Measurements from ENCODE around the gene CYTH4.

CYTH4 gene

DNA sequence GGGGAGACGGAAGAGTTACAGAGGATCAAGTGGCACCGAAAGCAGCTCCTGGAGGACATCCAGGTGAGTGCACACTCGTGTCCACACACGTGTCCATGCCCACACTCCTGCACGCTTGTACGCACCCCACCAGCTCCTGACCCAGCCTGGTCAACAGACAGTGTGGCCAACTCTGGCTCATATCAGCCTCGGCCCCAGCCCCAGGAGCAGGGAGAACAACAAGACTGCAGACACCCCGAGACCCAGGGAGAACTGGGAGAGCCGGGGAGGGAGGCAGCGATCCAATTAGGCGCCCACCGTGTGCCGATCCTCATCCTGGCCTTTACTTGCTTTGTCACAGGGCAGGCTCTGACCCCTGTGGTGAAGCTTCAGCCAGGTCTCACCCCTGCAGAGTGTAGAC is 10.3 kb downstream of the CYTH4 start:
- no peak for DNase-seq

DNA sequence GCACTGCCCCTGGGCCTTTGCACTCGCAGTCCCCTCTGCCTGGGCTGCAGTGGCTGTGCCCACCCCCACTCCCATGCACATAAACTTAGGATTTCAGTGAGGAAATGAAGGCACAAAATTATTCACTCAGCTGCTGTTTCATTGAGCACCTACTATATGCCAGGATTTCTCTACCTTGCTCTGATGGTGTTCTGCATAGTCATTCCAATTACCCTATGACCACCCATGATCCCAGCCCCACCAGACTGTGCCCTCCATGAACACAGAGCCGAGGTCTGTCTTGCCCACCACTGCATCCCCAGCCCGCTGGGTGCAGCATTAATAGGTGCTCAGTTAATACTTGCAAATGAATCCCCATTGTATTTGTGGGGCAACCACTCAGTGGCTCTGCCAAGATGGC is 10.9 kb downstream of the CYTH4 start:
- no peak for DNase-seq

DNA sequence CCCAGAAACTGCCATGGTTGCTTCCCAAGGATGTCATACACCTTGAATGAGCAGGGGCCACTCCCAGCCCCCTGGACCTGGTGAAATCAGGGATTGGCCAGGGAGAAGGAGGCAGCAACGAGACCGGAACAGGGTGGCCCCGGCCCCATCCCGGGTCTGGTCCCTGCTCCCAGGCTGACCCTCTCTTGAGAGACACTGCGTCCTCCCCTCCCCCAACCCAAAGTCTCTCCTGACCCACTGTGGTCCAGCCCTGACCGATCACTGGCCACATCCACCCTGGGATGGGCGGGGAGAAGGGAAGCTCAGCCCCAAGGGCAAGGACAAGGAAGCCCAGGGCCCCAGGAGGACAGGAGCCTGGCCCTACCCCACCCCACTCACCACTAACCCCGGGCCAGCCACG is 12.4 kb downstream of the CYTH4 start:
- DNase-seq: no peak

DNA sequence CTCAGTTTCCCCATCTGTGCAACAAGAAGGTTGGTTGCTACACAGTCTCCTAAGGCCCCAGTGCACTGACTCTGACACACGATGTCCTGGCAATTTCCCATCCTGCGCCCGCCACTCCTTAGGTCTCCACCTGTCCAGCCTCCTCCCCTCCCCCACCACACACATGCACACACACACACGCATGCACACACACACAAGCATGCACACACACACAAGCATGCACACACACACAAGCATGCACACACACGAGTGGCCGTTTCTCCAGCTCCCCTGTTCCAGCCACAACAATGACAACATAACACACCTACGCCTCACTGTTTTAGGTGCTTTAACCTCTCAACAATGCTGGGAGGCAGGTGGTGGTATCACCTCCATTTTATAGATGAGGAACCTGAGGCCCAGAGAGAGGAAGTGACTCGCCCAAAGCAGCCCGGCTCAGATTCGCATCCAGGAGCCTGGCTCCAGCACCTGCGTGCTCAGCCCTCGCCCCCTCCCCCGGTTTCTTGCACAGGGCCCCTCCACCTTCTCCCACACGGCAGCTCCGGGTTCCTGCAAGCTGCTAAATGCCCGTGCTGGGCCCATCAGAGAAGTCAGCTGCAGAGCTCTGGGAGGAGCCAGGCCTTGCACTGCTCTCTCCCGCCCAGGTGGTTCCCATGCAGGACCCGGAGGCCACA is 13.0 kb downstream of the CYTH4 start:
- no peak for DNase-seq

DNA sequence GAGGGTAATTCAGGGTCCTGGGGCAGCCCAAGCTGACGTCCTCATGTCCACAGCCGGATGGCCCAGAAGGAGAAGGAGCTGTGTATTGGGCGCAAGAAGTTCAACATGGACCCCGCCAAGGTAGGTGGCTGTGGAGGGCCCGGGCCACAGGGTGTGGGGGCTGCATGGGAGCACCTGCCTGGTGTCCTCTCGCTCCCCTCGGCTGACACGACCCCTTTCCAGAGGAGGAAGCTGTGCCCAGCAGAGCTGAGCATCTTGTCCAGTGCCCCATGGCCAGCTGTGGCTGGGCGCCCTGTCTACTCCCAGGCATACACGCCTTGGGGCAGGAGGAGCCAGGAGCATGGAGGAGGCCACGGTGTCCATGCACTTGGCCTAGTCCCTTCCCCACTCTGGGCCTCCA is 13.6 kb downstream of the CYTH4 start:
- no peak for DNase-seq

DNA sequence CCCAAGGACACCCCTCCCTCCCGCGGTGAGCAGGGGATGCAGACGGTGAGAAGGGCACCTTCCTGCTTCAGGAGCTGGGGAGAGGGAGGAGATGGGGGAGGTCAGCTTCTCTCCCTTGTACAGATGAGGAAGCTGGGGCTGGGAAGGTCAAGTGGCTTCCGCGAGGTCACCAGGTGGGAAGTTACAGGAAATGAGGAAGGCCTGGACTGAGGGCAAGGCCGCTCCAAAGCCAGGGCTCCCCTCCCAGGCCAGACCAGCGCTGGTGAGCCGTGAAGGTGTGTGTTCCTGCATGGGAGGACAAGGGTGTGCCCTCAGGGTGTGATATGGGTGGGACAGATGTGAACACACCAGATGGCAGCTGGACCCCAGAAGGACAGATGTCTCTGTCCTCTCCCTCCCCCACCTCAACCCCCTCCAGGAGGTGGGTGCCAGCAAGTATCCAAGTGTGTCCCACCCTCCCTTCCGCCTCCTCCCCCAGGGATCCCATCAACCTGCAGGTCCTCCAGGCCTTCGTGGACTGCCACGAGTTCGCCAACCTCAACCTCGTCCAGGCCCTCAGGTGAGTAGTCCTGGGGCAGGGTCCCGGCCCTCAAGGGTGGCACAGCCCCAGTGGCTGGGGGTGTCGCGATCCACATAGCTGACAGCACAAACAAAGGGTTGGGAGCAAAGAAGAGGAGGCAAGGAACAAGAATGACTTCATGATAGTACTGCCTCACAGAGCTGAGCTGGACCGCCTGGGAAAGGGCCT is 16.6 kb downstream of the CYTH4 start:
- no peak for DNase-seq

DNA sequence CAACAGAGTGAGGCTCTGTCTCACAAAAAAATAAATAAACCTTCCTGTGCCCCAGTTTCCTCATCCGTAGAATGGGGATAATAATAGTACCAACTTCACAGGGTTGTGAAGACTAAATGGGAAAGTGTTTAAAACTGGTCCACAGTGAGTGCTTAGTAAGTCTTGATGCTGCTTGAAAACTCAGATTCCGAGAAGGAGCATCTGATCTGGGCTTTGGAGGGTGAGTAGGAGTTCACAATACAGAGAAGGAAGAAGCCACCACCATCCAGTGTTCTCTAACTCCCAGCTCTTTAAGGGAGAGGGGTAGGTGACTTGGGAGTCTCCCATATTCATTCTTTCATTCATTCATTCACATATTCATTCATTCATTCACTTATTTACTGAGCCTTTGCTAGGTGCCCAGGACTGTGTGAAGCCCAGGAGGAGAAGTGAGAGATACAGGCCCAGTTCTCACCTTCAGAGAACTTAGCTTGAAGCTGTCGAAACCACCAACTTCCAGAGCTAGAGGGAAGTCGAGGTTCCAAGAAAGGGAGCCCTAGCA is 17.7 kb downstream of the CYTH4 start:
- DNase-seq: no peak

DNA sequence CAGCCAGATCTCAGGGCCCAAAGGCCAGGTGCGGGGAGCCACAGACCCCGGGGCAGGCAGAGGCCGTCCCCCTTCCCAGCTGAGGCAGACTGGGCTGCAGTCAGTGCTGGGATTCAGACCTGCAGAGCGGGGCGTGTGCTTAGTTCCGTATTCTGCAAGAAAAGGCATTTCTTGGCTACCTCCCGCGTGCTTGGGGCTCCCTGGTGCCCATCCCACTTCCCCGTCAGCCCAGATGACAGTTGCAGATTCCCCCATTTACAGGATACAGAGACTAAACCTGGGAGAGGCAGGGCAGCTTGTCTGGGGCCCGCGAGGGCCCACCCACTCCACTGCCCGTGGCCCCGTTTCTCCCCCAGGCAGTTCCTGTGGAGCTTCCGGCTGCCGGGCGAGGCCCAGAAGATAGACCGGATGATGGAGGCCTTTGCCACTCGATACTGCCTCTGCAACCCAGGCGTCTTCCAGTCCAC is 18.3 kb downstream of the CYTH4 start:
- no peak for DNase-seq

DNA sequence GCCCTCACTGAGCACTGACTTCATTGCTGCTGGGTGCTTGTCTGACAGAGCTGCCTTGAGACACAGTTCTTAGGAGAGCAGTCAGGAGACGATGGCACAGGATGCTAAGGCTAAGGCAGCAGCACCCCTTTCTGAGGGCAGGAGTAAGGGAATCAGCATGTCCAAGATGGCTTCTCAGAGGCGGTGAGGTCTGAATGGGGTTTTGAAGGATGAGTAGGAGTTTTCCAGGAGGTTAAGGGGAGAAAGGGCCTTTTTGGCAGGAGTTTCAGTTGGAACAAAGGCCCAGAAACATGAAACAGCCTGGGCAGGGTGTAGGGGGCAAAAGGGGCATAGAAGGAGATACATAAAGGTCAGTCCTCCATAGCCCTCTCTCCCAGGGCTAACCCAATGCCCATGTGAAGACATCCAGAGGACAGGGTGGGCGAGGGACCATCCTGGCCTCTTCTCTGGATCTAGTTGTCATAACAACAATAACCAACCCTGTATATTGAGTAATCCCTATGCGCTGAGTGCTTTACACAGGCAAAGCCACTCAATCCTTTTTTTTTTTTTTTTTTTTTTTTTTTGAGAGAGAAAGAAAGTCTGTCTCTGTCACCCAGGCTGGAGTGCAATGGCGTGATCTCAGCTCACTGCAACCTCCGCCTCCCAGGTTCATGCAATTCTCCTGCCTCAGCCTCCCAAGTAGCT is 19.0 kb downstream of the CYTH4 start:
- no peak for DNase-seq

DNA sequence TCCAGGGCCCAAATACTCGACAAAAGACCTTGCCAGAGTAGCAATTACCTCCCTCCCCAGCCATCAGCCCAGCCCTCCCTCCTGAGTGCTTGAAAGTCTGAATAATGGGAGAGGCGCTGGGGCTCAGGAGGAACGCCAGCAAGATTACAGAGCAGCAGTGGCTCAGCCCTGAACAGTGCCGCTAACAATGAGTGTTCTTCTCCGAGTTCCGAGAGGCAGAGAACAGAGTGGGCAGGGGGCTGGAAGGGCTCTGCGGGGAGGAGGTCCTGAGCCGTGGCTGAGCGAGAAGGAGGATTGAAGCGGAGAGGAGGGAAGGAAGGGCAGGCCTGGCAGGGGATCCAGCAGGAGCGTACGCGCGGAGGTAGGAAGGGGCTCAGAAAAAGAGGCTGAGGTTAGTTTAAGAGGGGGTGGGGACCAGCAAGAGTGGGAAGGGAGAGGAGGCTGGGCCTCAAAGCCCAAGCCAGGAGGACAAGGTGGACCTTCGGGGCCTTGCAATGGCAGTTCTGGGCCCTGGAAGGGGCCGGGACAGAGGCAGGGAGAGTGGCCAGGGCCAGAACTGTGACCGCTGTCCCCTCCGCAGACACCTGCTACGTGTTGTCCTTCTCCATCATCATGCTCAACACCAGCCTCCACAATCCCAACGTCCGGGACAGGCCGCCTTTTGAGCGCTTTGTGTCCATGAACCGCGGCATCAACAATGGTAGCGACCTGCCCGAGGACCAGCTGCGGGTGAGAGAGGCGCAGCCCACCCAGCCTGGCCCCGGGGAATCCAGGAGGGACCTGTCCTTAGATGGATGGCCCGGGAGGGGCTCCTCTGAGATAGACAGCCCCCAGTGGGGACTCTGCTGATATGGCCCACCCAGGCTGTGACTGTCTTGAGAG is 20.6 kb downstream of the CYTH4 start:
- no peak for DNase-seq

DNA sequence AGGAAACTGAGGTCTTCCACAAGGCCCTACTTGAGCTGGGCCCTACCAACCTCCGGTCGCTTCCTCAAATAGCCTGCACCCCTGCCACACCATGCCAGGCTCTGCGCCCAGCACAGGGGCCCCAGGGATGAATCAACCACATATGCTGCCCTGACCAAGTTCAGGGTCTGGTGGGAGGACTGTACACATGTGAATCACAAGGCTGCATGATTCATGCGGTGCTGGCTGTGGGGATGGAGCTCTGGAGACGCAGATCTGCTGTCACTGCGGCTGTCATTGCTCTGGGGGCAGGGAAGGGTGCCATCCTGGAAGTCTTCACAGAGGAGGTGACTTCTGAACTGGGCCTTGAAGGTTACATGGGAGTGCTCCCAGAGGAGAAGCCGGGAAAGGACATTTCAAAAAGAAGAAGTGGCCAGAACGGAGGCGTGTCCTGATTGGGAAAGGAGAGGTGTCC is 21.5 kb downstream of the CYTH4 start:
- DNase-seq: no peak

DNA sequence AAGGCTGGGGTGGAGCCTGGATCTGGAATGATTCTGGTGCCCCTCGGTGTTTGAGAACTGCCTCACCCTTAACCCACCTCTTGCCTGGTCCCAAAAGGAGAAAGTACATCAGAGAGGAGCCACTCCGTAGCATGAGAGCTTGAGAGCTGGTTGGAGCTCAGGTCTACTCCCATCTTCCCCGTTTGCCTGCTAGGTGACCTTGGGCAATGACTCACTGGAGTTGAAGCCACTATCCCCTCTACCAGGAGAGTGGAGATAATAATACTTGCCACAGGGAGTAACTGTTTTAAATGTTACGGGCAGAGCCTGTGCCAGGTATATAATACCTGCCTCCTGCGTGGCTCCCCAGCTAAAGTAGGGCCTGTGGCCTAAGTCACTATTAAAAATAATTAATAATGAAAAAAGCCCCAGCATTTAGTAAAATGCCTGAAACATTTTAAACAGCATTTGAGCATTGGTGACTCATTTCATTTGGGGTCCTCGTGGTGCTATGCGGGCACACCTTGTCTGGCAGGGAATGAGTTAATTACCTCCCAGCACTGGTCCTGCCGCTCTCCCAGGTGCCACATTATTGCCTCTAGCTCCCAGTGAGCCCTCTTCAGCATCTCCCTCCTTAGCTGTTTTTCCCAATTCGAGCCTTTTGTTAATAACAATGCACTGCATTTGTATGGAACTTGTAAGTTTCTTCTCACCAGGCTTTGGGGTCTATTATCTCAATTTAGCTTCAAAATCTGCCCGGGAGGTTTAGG is 22.5 kb downstream of the CYTH4 start:
- DNase-seq: no peak

DNA sequence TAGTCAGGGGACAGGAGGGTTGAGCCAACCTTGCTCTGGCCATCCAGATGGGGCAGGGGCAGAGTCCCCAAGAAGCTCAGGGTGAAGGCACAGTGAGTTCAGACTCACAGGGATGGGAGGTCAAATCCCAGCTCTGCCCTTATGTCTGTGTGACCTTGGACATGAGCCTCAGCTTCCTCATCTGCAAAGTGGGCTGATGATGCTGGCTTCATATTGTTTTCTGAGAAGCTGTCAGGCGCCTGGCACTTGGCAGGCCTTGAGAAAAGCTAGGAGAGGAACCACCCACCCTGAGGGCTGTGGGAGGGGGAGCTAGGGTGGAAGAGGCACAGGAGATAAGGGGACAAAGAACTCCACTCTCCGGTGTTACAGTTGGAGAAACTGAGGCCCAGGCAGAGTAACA is 23.6 kb downstream of the CYTH4 start:
- DNase-seq: no peak

DNA sequence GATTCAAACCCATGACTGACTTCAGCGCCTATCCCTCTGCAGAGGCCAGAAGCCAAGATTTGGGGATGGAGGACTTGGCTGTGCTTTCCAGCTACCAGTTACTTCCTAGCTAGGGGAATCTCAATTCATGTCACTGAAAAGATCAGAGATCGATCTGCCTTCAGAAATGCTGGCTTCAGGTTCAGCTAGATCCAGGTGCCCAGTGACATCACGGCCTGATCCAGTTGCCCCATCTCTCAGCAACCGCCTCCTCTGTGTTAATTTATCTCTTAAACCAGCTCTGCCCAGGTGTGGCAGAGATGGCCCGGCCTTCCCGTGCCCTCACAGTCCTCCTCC is 24.2 kb downstream of the CYTH4 start:
- DNase-seq: no peak

DNA sequence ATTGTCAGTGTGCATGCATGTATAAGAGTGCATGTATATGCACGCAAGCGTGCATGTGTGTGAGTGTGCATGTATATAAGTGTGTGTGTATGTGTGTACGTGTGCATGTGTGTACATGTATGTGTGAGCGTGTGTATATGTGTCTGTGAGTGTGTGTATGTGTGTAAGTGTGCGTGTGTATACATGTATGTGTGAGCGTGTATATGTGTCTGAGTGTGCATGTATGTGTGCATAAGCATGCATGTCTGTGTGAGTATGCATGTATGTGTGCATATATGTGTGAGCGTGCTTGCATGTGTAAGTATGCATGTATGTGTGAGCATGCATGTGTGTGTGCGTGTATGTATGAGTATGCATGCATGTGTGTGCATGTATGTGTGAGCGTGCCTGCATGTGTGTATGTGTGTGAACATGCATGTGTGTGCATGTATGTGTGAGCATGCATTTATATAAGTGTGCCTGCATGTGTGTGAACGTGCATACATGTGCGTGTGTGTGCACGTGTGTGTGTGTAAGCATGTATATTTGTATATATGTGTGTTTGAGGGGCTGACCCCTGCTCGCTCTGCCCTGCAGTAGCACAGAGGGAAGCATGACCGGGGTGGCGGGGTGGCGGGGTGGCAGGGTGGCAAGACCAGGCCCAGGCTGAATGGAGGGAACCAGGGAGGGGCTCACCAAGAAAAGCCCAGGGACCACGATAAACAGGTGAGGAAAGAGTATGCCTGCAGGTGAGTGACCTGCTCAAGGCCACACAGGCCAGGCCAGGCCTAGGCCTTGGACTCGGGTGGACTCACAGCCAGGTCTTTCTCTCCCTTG is 26.3 kb downstream of the CYTH4 start:
- no peak for DNase-seq

DNA sequence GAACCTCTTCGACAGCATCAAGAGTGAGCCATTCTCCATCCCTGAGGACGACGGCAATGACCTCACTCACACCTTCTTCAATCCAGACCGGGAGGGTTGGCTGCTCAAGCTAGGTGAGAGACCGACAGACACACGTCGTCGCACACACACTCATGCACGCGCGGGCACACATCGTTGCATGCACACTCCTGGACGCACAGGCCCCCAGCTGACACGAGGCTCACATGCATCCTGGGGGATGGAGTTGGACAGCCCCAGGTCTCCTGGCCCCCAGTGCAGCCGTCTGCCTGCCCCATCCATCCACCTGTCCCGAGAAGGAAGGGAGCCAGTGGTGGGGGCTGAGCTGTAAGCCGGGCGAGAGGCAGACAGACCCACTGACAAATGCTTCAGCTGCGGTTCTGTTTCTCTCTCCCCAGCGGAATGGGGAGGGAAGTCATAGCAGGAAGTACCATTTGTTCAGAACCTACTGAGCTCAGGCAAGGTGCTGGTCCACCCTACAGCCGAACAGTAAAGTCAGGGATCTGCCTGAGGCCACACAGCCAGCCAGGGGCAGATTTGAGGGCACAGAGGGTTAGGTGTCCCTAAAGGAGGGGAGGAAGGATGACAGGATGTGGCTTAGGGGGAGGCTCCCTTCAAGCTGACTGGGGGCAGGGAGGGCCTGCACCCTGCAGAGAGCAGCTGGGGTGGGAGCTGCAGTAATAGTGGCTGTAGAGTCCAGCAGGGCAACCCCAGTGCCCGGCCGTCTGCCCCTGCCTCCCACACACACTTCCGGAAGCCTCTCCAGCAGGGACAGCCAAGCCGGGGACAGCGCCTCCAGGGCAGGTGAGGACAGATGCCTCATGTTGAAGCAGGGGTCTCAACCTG is 27.1 kb downstream of the CYTH4 start:
- DNase-seq: no peak

DNA sequence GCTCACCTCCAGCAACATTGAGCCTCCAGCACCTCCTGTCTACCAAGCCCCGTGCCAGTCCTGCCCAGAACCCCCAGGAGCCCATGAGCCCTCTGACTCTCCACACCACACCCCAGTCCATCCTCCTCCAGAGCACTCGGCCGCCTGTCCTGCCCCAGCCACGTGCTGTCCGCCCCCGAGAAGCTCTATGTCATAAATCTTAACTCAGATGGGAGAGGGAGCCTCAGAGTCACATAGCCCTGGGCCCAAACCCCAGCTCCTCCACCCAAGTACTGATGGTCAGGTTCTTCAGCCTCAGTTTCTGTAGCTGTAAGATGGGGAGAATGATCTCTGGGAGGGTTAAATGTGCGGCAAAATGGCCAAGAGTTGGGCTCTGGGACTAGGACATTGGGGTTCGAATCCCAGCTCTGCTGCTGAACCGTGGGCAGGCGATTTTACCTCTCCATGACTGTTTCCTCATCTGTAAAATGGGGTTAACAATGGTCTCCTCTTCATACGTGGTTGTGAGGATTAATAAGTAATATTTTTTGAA is 27.8 kb downstream of the CYTH4 start:
- DNase-seq: no peak

DNA sequence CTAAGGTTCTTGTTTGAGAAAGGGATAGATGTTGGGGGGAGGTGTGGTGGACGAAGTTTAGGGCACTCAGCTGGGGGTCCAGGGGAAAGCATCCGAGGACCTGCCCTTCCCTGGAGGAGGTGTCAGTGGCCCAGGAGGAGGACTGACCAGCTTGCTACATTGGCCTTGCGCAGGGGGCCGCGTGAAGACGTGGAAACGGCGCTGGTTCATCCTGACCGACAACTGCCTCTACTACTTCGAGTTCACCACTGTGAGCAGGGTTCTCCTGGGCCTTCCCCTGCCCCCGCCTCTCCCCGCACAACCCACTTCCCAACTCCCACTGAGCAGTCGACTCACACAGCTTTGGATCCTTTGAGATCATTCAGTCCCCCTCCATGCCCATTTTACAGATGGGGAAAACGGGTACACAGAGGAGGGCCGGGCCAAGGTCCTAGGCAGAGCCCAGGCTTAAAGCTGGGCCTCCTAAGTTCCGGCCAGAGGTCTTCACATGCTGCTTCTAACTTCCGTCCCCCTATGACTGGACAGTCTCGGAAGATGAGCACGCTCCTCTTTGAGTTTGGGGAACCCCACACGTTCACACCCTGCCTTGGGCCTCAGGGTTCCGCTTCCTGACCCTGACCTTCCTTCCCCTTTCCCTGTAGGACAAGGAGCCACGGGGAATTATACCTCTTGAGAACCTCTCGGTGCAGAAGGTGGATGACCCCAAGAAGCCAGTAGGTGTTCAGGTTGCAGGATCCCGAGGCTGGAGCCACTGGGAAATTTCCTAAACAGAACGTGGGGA is 28.7 kb downstream of the CYTH4 start:
- no peak for DNase-seq

DNA sequence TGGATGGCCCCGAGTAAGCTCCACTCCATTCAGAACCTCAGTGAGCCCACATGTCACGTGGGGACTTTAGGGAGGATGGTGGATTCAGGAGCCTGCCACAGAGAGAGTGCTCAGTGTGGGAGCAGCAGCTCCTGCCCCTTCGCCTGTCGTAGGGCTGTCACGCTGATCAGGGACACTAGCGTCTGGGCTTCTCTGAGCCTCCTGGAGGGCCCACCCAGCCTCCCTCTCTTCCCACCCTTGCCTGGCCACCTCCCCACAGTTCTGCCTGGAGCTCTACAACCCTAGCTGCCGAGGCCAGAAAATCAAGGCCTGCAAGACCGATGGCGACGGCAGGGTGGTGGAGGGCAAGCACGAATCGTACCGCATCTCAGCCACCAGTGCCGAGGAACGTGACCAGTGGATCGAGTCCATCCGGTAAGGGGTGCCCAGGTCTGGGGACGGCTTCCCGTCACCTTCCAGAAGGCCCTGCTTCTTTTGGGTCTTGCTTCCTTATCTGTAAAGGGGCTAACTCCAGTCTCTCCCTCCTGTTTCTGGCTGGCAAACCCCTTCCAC is 29.5 kb downstream of the CYTH4 start:
- DNase-seq: no peak
